Stimulated activated CD4-positive, alpha-beta T cell treated with anti-CD3 and anti-CD28 coated beads, Interleukin-15, amount 100 ng/mL, for 48 hours (primary cell): ENCODE data around the gene CD6.

Source experiments
- DNase-seq, 2 donors: peaks; one replicate each; pipeline ENCODE4 v3.0.0-alpha.2; 2020; ENCODE audit warnings: low read depth in 2 of 2

The CD6 gene

DNA sequence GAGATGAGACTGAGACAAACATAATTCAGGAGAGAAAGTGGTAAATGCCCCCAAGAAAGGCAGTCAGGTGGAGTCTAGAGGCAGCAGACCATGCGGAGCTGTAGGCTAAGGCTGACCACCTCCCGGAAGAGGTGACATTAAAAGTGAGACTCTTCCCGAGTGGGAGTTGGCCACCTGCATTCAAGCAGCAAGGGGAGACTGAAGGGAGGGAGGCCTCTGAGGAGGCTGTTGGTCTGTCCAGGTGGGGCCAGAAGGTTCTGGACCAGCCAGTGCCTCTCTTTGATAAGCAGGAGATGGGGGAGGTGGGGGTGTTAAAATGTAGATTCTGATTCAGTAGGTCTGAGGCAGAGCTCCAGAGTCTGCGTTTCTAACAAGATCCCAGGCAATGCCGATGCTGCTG is 37.5 kb downstream of the CD6 start:
- no peak for DNase-seq

DNA sequence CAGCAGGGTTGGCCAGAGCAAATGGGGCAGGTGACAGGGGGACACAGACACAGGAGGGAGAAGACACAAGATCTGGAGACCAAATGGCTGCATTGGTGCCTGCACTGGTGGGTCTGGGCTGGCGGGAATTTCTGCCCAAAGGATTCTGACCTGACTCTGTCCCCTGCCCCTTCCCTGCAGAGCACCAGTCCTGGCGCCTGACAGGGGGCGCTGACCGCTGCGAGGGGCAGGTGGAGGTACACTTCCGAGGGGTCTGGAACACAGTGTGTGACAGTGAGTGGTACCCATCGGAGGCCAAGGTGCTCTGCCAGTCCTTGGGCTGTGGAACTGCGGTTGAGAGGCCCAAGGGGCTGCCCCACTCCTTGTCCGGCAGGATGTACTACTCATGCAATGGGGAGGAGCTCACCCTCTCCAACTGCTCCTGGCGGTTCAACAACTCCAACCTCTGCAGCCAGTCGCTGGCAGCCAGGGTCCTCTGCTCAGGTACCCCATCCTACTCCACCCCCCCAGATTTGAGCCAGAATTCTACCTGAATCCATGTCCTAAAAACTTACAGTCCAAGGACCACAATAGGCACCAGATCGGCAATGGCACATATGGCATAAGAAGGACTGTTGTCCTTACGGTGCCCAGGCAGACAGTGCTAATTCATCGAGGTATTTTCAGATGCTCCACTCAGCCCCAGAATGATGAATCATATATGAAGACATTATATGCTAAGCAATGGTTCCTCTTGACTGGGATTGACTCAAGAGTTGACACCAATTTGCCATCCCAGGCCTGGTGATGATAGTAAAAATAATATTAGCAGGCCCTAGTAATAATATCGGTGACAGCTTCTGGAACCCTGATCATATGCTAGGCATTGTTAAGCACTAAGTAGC is 38.2 kb downstream of the CD6 start:
- no peak for DNase-seq

DNA sequence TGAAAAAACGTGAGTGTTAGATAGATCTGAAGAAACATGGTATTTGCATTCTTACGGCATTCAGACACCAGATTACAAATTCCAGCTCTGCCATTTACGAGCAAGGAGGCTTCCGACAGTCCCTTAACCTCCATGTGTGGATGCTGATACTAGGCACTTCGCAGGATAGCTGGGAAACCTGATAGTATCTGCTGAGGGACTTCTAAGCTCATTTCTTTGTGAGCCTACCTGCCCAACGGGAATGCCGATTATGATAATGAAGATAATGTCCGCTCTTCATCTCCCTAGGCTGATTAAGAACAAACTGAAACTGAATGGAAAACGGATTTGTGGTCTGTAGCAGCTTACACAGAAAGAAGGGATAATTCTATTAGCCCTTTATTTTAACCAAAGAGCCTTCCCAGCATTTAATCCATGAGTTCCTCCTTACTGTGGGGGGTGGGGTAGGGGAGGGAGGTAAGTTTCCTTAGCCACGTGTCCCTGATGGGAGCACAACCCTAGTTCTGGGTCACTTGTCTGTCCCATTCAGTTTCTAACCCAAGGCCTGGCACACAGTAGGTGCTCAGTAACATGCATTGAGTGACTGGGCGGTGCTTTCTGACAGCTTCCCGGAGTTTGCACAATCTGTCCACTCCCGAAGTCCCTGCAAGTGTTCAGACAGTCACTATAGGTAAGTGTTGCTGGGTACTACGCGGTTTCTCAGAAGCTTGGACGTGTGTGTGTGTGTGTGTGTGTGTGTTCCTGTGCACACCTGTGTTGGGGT is 39.2 kb downstream of the CD6 start:
- DNase-seq: no peak

DNA sequence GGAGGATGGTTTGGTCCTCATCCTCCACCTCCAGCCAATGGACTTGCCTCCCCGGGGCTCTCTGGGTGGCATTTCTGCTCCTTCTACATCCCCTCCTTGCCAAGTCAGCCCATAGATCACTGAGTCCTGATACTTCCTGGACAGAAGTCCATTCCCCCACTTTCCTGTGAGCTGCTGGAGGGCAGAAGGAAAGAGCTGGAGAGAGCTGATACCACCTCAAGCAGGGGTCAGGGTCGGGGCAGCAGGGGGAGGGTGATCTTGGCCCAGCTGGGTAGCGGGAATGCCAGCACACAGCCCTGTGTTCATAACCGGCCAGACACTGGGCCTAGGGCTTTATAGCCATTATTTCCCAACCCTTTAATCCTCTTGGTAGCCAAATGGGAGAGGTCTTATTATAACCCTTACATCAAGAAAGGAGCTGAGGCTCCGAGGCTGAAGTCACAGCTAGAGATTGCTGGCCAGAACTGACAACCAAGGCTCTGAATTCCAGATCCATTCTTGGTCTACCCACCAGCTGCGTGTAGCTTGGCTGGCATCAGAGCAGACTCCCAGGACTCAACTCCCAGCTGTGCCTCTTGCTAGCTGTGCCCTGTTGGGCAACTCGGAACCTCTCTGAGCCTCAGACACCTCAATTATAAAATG is 39.9 kb downstream of the CD6 start:
- DNase-seq: no peak

DNA sequence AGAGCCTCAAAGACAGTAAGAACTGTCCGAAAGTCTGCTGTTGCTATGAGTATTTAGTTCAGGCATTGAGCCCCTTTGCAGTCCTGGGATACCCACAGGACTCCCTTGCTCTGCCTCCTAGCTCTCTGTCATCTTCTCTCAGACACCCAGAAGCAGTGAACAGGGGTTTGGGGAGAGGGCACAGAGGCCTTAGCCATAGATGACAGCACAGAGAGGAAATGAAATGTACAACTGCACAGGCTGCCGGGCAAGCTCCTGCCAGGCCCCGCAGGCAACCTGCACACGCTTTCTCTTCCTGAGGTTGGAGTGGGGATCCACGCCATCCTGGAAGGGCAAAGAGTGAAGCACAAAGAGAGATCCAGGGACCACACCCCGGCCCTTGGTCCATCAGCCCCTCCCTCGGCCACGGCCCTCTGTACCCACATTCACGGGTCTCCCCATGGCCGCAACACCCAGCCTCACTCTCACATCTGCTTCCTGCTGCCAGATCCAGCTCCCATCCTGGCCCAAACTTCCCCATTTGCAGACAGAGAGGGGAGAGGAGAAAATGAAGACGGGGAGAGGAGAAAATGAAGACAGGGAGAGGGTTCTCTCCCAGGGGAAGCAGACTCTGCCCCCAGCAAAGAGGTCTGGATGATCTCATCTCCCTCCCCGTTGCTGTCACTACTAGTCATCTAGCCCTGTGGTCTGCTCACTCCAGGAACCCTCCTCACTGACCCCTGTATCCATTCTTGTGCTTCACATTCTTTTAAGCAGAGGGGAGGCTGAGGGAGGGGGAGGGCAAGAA is 40.7 kb downstream of the CD6 start:
- DNase-seq: no peak

DNA sequence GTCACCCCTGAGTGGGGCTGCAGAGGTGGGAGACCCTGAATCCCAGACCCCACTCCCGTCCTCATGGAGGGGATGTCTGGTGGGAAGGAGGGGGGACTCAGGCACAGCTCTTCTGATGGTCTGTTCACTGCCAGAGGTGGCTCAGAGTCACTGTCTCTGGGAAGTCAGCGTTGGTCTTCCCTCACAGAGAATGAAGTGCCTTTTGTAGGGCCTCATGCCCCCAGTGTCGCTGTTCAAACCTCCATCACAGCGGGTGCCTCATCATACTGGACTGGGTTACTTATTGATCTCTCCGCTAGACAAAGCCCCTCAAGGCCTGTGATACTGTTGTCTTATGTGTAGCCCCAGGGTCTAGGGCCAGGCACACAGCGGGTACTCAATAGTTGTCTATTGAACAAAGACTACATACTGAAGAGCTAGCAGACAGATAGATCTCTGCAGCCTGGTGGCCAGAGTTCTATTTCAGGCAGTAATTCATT is 41.3 kb downstream of the CD6 start:
- DNase-seq: no peak

DNA sequence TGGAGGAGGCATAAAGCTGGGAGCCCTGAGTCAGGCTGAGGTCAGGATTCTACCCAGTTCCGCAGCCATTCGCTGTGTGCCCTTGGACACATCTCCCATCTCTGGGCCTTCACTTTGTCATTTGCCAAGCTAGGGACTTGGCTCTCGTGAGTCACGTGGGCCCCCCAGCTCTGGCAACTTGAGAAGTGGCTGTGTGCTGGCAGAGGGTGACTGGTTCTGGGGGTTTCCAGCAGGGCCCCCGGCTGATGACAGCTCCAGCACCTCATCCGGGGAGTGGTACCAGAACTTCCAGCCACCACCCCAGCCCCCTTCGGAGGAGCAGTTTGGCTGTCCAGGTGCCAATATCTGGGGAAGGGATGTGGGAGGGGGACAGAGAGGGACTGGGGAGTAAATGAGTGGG is 46.6 kb downstream of the CD6 start:
- no peak for DNase-seq

DNA sequence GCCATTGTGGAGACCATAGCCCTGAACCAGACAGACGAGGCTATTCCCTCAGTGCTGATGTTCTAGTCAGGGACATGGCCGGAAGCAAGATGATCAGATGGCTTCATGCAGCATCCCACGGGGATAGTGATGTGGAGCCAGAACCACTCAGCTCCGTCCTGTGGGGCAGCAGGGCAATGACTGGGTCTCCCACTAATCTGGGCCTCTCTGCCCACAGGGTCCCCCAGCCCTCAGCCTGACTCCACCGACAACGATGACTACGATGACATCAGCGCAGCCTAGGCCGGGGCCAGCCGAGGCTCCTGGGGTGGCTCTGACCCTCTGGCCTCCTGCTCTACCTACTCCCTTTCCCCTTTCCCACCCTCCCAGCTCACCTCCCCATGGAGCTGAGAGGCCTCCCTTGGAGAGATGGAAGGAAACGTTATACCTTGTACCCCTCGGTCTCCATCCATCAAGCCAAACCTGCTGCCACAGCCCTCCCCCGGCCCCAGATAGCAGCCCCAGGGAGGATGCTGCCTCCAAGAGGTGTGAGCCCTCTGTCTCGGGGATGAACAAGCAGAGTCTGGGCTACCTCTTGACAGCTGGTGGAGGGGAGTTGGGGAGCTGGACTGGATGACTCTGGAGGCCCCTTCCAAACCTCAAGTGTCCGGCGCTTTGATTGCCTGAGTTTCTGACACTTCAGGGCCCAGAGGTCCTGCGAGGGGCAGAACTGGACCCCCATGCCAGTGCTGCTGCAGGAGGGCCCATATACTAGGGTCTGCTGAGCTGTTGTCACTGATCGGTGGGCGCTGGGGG is 47.8 kb downstream of the CD6 start:
- no peak for DNase-seq

DNA sequence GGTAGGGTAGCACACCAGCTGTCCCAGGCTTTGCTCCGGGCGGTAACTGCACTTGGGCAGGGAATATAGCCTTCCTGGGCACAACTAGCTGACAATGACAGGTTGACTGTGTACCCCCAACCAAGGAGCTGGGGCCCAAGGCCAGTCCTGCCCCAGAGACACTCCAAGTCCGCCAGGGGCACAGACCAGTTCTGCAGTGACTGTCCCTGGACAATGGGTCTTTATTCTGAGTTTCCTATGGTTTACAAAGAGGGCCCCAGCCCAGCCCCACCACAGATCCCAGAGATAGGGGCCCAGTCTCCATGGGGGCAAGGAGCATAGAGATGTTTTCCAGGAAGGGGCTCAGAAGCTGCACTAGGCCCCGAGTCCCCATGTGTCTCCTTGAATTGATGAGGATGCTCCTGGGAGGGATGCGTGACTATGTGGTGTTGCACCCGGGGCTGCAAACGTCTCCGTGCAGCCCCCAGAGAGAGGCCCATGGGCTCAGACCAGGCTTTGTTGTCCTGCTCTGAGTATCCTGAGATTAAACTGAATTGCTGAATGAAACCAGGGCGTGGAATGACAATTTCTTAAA is 48.4 kb downstream of the CD6 start:
- no peak for DNase-seq

DNA sequence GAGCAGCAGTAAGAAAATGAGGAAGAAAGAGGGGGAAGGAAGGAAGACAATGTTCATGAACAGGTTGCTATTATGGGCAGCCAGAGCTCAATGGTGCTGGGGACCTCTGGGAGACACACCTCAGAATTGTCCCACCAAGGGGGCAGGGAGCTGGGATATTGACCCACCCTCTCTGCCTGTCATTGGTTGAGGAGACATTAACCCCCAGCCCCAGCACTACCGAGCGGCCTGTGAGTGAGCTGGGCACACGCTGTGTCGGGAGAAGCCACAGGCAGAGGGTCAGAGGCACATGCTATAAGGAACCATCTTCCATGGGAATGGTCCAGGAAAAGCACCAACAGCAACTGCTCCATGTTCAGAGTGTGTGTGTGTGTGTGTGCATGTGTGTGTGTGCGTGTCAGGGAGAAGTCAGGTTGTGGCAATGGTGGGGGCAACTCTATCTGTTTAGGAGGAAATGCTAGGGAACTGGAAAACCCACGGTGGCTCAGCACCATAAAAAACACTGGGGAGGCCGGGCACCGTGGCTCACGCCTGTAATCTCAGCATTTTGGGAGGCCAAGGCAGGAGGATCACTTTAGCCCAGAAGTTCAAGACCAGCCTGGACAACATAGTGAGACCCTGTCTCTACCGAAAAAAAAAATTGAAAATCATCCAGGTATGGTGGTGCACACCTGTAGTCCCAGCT is 49.2 kb downstream of the CD6 start:
- no peak for DNase-seq

DNA sequence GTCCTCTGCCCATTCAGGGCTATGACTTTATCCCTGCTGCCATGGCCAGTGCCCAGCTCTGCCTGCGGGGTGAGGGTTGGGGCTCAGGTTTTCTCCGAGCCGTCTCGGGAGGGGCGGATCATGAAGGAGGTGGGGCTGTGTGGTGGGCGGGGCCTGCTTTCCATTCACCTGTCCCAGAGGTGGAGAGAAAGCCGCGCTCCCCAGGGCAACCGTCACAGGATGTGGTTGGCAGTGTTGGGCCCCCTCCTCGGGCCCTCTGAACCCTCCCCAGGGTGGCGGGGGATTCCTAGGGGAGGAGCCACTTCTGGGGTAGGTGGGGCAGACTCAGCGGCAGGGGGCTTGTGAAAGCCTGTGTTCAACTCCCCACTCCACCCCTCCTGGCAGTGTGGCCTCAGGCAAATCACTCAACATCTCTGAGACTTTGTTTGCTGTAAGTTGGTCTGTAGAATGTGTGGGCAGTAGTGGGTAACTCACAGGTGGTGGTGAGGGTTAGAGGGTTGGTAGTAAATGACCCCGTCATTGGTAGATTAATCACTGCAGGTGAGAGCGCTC is 50.3 kb downstream of the CD6 start:
- peak; percentile 80 to 81 for DNase-seq

DNA sequence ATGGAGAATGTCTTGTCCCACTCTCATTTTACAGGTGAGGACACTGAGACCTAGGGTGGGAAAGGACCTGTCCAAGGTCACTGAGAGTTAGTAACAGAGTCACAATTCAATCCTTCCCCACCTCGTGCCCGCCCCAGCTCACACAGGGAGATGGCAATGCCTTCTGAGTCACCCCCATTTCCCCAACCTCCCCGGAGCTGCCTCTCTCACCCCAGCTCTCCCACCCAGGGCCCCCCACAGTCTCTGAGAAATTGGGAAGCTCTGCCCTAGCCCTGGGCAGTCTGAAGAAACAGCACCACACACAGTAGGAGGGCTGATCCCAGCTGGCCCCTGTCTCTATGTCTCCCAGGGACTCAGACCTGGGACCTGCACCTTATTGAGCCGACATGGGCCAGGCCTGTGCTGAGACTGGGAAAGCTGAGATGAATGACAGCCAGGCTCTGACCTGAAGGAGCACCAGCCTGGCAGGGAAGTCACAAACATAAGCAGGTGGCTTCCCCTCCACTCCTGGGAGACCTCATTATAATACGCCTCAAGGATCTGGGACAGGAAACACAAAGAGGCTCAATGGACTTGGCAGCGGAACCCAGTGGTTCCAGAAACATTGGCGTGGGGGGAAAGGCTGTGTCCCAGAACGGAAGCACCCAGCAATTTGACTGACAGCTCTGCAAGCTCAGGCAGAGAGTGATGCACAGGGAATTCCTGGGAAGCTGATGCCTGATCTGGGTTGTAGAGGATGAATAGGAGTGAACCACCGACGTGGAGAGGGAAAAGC is 51.0 kb downstream of the CD6 start:
- DNase-seq: no peak

DNA sequence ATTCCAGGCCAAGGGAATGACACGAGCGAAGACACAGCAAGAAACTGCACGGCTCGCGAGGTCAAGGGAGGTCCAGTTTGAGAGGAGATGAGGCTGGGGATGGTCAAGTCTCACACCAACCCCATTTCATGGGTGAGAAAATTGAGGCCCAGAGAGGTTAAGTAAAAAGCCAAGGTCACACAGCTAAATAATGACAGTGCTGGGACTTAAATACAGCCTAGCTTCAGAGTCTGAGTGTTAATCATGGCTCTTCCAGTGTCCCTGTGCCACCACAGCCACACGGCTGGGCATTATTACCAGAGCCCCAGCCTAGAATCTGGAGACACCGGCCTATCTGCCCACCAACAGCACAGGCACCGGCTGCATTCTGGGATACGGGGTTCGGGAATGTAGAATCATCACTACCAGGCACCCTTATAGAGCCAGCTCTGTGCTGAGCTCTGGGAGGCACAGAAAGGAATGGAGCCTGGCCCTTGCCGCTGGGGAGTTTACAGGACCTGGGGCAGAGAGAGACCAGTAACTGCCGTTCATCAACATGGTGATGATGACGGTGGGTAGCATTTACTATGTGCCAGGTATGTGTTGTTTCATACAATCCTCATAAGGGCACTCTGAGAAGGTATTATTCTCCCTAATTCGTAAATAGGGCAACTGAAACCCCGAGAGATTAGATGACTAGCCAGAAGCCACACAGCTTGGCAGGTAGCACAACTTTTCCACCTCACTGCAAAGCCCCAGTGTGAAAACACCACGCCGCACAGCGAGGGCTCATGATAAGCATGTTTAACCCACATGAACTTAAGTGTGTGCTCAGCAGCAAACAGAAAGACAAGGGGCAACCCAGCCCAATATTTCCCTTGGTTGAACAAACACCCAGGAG is 51.8 kb downstream of the CD6 start:
- peak in 1 of 2 donors; percentile 71 for DNase-seq

DNA sequence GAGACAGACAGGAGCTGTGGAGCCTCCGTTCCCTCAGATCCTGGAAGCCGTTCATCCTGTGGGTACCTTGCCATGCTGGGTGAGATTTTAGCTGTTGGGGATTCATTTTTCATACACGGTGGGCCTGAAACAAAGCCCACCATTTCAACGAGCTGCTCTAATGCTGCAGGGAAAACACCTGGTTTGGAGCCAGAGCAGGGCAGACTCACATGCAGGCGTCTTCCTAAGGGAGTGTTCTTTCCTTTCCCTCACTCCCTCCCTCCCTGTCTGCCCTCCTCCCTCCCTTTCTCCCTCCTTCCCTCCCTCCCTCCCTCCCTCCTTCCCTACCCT is 52.5 kb downstream of the CD6 start:
- no peak for DNase-seq

DNA sequence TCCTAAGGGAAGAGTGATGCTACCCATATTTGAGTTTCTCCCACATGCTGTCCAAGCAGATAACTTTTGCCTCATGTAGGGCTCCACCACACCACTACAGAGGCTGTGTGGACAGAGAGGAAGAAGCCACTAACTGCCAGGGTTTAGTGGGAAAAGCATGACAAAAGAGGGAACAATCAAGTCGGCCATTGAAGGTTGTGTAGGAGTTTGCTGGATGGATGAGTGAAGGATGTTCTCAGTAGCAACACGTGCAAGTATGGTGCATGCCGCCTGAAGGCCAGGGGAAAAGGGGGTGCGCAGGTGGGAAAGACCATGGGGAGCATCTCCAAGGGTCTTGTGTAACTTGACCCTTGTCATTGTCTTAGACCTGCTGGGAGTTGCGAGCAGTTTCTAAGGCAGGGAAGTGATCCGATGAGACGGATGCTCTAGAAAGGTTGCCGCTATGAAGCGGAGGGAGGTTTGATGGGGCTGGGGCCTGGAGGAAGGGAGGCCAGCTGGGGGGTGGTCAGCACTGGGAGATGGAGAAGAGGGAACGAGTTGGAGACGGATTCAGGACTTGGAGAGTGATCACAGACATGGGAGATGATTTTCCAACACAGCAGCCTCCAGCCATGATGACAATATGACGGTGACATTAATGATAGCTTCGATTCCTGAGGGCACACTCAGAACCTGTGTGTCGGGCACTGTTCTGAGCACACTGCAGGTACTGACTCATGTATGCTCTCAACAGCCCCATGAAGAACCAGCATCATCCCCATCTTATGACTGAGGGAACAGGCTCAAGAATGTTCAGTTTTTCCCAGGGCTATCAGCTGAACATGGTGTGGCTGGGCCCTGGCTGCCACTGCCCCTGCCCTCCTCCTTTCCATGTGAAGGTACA is 53.7 kb downstream of the CD6 start:
- DNase-seq: no peak

DNA sequence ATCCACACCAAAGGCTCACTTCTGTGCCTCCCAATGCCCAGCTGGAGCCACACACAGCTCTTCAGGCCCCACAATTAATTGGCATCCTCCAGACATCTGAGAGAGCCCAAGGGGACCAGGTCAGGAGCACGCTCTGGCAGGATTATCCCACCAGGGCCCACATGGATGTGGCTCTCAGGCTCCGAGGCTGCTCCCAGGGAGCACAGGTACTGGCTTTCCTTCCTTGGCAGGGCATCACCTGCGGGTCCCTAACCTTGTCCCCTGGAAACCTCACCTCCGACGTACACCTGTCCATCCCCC is 54.3 kb downstream of the CD6 start:
- DNase-seq: no peak
